Activated CD8-positive, alpha-beta memory T cell treated with anti-CD3 and anti-CD28 coated beads, Interleukin-2, amount 50 U/mL, for 4 hours (primary cell): Measurements from ENCODE around the gene TARM1.

Experiments used
- DNase-seq: peaks from one replicate; pipeline ENCODE4 v3.0.0-alpha.2; 2020

The TARM1 gene

DNA sequence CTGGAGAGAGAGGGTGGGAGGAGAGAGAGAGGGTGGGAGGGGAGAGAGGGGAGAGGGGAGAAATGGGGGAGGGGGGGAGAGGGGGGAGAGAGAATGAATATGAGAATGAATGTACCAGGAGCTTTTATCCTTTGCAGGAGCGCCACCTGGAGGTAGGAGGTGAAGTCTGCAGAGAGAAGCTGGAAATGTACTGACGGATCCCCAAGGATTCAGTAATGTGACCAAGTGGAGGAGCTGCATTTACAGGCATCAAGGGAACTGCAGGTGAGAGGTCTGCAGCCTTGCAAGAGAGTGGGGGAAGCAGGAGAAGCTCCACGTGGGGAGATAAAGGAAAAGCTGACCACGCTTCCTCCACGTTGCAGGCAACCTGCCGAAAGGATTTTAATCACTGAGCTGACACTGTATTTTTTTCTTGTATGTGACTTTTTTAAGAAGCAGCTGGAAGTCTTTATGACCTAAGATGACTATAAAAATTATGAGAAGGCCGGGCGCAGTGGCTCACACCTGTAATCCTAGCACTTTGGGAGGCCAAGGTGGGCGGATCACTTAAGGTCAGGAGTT lies 51.2 kb downstream of the TARM1 start:
- DNase-seq, result peak; percentile 46

DNA sequence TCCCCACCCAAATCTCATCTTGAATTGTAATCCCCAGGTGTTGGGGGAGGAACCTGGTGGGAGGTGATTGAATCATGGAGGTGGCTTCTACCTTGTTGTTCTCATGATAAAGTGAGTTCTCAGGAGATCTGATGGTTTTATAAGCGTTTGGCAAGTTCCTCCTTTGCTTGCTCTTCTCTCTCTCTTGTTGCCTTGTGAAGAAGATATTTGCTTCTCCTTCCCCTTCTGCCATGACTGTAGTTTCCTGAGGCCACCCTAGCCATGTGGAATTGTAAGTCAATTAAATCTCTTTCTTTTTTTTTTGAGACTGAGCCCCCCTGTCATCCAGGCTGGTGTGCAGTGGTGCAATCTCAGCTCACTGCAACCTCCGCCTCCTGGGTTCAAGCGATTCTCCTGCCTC lies 51.9 kb downstream of the TARM1 start:
- no peak for DNase-seq

DNA sequence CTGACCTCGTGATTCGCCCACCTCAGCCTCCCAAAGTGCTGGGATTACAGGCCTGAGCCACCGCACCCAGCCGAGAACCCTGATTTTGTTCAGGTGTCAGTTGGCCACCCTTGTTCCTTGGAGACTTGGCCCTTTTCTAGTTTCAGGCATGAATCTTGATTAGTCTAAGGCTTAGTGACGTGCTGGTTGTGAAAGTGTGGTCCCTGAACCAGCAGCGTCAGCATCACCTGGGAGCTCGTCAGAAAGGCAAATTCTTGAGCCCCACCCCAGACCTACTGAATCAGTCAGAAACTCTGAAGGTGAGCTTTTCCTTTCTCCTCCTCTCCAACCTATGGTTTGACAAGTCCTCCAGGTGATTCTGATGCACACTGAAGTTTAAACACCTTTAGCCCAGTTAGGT lies 54.5 kb downstream of the TARM1 start:
- DNase-seq, result no peak

DNA sequence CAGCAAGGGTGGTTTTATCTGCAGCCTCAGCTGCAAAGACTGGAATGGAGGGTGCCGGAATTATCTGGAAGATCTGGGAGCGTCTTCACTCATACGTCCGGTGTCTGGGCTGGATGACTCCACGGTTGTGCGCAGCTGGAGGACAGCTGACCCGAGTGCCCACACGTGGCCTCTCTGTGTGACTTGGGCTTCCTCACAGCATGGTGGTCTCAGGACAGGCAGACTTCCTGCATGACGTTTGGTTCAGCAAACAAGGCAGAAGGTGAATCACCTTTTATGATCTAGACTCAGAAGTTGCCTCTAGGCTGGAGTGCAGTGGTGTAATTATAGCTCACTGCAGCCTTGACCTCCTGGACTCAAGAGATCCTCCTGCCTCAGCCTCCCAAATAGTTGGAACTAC lies 56.5 kb downstream of the TARM1 start:
- DNase-seq, result no peak

DNA sequence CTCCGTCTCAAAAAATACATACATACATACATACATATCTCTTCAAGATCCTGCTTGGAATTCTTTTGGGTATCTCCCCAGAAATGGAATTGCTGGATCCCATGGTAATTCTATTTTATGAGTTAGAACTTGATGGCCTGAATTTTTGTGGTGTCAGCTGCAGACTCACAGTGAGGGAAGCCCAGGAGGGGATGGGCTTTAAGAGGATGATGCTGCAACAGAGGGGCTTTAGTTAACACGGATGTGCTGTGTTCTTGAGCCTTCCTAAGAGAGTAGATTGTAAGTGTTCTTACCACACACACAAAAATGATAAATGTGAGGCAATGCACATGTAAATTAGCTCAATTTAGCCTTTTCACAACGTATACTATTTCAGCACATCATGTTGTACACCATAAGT lies 58.0 kb downstream of the TARM1 start:
- no peak for DNase-seq

DNA sequence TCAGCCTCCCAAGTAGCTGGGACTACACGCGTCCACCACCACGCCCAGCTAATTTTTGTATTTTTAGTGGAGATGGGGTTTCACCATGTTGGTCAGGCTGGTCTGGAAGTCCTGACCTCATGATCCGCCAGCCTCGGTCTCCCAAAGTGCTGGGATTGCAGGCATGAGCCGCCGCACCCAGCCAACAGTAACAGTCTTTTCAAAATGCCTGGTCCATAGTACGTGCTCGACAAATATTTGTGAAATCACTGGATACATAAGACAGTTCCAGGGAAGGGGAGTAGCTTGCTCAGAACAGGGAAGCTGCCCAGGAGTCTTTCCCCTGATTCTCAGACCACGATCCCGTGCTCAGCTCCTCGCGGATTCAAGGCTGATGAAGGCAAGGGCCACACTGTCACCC lies 59.2 kb downstream of the TARM1 start:
- DNase-seq, result no peak

DNA sequence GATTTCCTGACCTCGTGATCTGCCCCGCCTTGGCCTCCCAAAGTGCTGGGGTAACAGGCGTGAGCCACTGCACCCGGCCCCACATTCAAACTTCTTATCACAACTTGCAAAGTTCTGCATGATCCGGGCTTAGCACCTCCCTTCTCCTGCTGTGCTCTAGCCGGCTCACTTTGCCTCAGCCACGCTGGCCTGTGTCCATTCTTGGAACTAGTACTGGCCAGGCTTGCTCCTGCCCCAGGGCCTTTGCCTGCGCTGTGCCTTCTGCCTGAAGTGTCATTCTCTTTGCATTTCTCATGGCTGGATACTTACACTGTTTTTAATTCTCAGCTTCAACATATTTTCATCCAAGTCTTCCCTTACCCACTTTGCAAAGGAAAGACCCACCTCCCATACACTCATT lies 59.8 kb downstream of the TARM1 start:
- no peak for DNase-seq
